GM12872 (cell line): ENCODE data around the gene GAS7.

ENCODE experiments used
- CTCF ChIP-seq: IDR thresholded peaks from 3 replicates; pipeline ENCODE4 v1.5.1; 2011; ENCODE audit warnings: low read depth, mild to moderate bottlenecking, low read length, moderate library complexity; ENCODE audit not compliant: insufficient read depth

Gene GAS7

GRCh38 chr17:10127819-10128425 is 70.5 kb downstream of the GAS7 start:
- no peak for TF ChIP-seq CTCF

DNA sequence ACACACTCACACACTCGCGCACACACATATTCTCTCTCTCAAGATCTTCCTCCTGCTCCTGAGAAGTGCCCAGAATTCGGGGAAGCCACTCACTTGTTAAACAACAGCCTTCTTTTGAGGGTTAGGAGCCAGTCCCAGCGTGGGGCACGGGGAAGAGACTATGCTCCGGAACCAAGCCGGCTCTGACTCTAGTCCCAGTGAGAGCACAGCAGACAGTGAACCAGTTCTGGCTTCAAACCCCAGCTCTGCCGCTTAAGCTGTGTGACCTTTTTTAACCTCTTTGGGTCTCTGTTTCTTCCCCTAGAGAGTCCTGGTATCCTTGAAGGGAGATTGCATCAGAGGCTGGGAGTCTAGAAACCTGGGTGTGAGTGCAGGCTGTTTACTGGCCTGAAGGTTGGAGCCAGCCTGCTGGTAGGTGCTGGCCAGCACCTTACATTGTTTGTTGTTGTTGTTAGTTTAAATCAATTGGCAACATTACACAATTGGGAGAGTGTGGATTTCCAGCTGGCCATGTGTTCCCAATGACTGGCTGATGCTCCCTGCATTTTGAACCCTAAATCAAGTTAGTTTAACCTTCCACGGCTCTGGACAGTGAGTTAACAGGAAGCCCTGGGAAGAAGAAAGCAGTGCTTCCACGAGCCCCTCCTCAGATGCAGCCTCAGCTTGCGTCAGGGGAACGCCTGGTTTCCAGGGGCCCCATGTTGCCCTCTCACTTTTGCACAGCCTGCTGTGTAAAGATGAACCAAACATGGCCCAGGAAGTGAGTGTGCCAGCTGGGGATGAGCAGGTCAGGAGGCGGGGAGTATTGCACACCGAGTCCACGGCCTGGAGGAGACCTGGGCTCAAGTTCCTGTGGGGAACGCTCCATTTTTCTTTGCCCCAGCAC is 71.5 kb downstream of the GAS7 start:
- TF ChIP-seq CTCF: no peak

- no peak for TF ChIP-seq CTCF
These were observed 72.2 kb downstream of the GAS7 start for GRCh38 chr17:10126276-10126615.

GRCh38 chr17:10125531-10126275 is 72.7 kb downstream of the GAS7 start:
- TF ChIP-seq CTCF: no peak

DNA sequence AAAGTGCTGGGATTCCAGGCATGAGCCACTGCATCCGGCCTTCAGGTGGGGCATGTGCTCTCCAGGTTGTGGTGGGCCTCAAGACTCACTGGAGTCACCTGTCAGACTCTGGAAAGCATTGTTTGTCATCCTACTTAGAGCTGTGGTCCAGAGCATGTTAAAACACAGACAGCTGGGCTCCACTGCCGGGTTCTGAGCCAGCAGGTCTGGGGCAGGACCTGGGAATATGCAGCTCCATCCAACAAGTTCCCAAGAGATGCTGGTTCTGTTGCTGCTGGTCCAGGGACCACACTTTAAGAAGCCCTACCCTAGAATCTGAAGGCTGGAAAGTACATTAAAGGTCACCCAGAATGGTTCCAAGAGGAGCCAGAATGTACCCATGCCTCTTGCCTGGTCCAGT is 75.3 kb downstream of the GAS7 start:
- no peak for TF ChIP-seq CTCF

GRCh38 chr17:10121971-10122707 is 76.3 kb downstream of the GAS7 start:
- TF ChIP-seq CTCF: no peak

GRCh38 chr17:10120749-10121148 is 77.7 kb downstream of the GAS7 start:
- no peak for TF ChIP-seq CTCF
